Activated B cell treated with CpG ODN at 0.5 μM for 24 hours (primary cell): ENCODE results near the gene GPN2. TPM values are rescaled to one million over a fixed set of nuclear protein-coding genes. Genes with fewer than 3 reads are reported as not detected.
A peak's percentile ranks its signal among the peaks of the same experiment; 100 is the strongest.

Experiments
- ATAC-seq: fragments of 200-7000 bp; cut with Tn5 transposase; one replicate; pipeline ENCODE4 v1.10.0; 2021; ENCODE audit warnings: low read depth, mild to moderate bottlenecking, moderate library complexity
- CTCF ChIA-PET: fragments of 350-600 bp; sonication (Branson Sonifier 250); formaldehyde crosslinking; loops from one replicate; lab custom pipeline; 2021; ENCODE audit warnings: antibody characterized with exemption; lab: Charles Lee
- POLR2A ChIA-PET: fragments of 350-600 bp; sonication (Branson Sonifier 250); formaldehyde crosslinking; loops from one replicate; lab custom pipeline; 2021; ENCODE audit warnings: antibody characterized with exemption; lab: Charles Lee
- DNase-seq: peaks from one replicate; pipeline ENCODE4 v3.0.0; 2022
- H3K27ac Mint-ChIP-seq: one replicate; pipeline ENCODE4 v1.8.0; 2020; ENCODE audit warnings: mixed read lengths
- H3K27me3 Mint-ChIP-seq: one replicate; pipeline ENCODE4 v1.8.0; 2021; ENCODE audit warnings: mixed read lengths
- H3K36me3 Mint-ChIP-seq: one replicate; pipeline ENCODE4 v1.8.0; 2021; ENCODE audit warnings: low read depth, mixed read lengths
- H3K4me1 Mint-ChIP-seq: one replicate; pipeline ENCODE4 v1.8.0; 2021; ENCODE audit warnings: mixed read lengths
- H3K4me3 Mint-ChIP-seq: one replicate; pipeline ENCODE4 v1.8.0; 2020; ENCODE audit warnings: mild to moderate bottlenecking, mixed read lengths
- H3K9me3 Mint-ChIP-seq: one replicate; pipeline ENCODE4 v1.8.0; 2020; ENCODE audit warnings: mixed read lengths
- intact Hi-C: fragments of 100-400 bp; cut with micrococcal nuclease; formaldehyde crosslinking; loops from one replicate; pipeline ENCODE4 v1.15.1; 2024
- total RNA-seq: library from RNA; stranded (reverse); gene quantifications from 2 replicates; pipeline ENCODE4 v1.2.3, GENCODE V29; 2022
- TF ChIP-seq, protein P1 (sequence below): fragments of 200-600 bp; IDR thresholded peaks from one replicate; pipeline ENCODE4 v1.8.0; 2022; ENCODE audit warnings: antibody characterized with exemption, mild to moderate bottlenecking

GPN2 gene
- total RNA-seq, 1 donor from 2014 or later: 48.6 TPM

DNA sequence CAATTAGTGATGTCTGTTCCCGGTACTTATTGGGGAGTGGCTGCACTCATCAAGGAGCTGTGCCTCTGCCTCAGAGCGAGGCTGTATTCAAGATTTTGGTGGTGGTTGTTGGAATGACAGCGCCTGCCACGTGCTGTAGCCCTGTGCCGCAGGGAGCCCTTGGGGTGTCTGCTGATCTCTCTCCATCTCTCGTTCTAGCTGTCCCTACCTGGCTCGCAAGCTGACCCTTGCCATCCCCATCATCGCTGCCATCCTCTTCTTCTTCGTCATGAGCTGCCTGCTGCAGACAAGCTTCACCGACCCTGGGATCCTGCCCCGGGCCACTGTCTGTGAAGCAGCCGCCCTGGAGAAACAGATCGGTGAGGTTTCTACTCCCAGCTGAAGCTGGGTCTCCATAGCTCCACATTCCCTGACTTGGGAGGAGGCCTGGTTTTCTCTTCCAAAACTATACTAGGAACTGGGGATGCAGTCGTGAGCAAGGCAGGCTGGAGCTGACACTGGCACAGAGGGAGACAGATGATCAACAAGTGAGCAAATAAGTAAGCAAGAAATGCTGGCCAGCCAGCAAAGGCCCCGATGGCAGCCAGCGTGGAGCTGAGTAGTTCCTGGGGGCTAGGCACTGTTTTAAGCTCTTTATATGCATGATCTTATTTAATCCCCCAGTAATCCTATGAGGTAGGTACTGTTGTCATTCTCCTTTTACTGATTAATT, 57.7 kb downstream of the GPN2 start:
- ATAC-seq (no peak), DNase-seq (no peak)
- H3K36me3 Mint-ChIP-seq: peaks cover 48% of the 10 kb centered on the region
- no peak overlapping the region for H3K4me3 Mint-ChIP-seq
- TF ChIP-seq, protein P1, sequence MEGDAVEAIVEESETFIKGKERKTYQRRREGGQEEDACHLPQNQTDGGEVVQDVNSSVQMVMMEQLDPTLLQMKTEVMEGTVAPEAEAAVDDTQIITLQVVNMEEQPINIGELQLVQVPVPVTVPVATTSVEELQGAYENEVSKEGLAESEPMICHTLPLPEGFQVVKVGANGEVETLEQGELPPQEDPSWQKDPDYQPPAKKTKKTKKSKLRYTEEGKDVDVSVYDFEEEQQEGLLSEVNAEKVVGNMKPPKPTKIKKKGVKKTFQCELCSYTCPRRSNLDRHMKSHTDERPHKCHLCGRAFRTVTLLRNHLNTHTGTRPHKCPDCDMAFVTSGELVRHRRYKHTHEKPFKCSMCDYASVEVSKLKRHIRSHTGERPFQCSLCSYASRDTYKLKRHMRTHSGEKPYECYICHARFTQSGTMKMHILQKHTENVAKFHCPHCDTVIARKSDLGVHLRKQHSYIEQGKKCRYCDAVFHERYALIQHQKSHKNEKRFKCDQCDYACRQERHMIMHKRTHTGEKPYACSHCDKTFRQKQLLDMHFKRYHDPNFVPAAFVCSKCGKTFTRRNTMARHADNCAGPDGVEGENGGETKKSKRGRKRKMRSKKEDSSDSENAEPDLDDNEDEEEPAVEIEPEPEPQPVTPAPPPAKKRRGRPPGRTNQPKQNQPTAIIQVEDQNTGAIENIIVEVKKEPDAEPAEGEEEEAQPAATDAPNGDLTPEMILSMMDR: no peak
- CTCF ChIA-PET: interaction anchor here (1.0 to 5.0 kb wide), 10 partner anchors 10 to 233 kb away, joined by 3 to 47 read pairs (median 6); partner anchors contain the start of gene PIGV
- peak overlapping the region; percentile 93 for H3K27ac Mint-ChIP-seq
- no peaks in the 10 kb centered on the region for H3K27me3 Mint-ChIP-seq
- H3K9me3 Mint-ChIP-seq: no peaks in the 10 kb centered on the region
- POLR2A ChIA-PET: interaction anchor here (0.6 to 3.1 kb wide), 10 partner anchors 9 to 658 kb away, joined by 3 to 40 read pairs (median 6); no protein-coding TSS in a partner anchor
- intact Hi-C loops: no loop called here
- H3K4me1 Mint-ChIP-seq: peaks cover 61% of the 10 kb centered on the region

DNA sequence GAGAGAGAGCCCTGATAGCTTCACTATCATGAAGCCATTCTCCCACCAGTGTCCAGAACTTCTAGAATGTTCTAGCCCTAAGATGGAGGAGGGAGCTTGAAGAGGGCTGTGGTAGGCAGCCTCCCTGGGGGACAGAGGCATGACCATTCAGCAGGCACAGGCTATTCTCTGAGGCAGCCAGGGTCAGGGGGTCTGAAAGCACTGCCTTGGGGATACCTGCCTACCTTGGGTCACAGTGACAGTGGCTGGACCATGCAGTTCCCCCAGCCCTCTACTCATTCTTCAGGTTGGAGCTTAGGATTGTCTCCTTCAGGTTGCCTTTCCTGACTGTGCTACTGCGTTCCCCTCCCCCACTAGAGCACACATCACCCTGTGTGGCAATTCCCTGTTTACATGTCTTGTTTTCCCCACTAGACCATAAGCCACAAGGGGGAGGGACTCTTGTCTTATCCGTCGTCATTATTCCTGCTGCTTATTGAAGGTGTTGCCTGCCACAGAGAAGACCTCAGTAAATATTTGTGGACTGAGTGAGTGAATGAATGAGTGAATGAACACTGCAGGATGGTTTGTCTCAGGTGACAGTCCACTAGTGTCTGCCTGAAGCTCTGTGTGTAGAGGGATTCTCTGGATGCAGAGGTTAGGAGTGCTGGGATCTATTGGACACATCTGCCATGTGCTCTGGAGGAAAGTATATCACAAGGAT, 58.4 kb downstream of the GPN2 start:
- Mint-ChIP-seq H3K4me1 (peaks cover 64% of the 10 kb centered on the region), H3K9me3 (no peaks in the 10 kb centered on the region), H3K27me3 (no peaks in the 10 kb centered on the region), H3K36me3 (peaks cover 49% of the 10 kb centered on the region), H3K27ac (peak overlapping the region; percentile 93), H3K4me3 (no peak overlapping the region)
- TF ChIP-seq, protein P1: no peak
- intact Hi-C loops: no loop called here
- ATAC-seq (no peak), DNase-seq (no peak)
- ChIA-PET CTCF (interaction anchor here (1.1 to 5.0 kb wide), 4 partner anchors 11 to 218 kb away, joined by 3 to 47 read pairs (median 8); no protein-coding TSS in a partner anchor), POLR2A (interaction anchor here (0.7 to 3.1 kb wide), 4 partner anchors 8 to 172 kb away, joined by 3 to 40 read pairs (median 10); no protein-coding TSS in a partner anchor)

DNA sequence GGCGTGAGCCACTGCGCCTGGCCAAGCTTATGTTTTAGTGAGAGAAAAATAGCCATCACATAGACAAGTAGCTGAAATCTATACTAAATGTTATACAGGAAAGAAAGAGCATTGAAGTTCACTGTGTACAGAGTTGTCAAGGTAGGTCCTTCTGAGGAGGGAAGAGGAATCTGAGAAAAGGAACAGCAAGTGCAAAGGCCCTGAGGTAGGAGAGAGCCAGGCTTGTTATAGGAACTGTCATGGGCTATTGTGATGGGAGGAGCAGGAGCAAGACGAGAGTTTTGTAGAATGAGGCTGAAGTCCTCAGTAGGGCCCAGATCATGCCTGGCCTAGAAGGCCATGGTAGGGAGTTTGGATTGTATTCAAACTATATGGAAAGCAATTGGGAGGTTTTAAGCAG, 59.0 kb downstream of the GPN2 start:
- CTCF ChIA-PET: interaction anchor here (1.0 to 5.0 kb wide), 3 partner anchors 11 to 212 kb away, joined by 3 to 47 read pairs (median 8); no protein-coding TSS in a partner anchor
- intact Hi-C loops: no loop called here

GRCh38 chr1:26829184-26829911, 60.7 kb downstream of the GPN2 start:
- TF ChIP-seq, protein P1: no peak
- ChIA-PET POLR2A (interaction anchor here (0.5 to 1.8 kb wide), 7 partner anchors 9 to 1343 kb away, joined by 3 to 10 read pairs (median 4); partner anchors contain the start of genes GPATCH3 and GPN2), CTCF (interaction anchor here (0.9 to 1.1 kb wide), 2 partner anchors 19 to 20 kb away, joined by 3 read pairs; no protein-coding TSS in a partner anchor)
- H3K27me3 Mint-ChIP-seq: no peaks in the 10 kb centered on the region
- H3K4me1 Mint-ChIP-seq: peaks cover 66% of the 10 kb centered on the region
- H3K36me3 Mint-ChIP-seq: peaks cover 33% of the 10 kb centered on the region
- ATAC-seq: no peak
- peak overlapping the region; percentile 86 for H3K4me3 Mint-ChIP-seq
- H3K27ac Mint-ChIP-seq: peak overlapping the region; percentile 46
- no peak for DNase-seq
- intact Hi-C loops: no loop called here
- H3K9me3 Mint-ChIP-seq: no peaks in the 10 kb centered on the region

More for the DNA sequence above, 59.0 kb downstream of the GPN2 start:
- Mint-ChIP-seq H3K4me3 (no peak overlapping the region), H3K27ac (peak overlapping the region; percentile 6), H3K4me1 (peaks cover 67% of the 10 kb centered on the region), H3K36me3 (peaks cover 46% of the 10 kb centered on the region), H3K27me3 (no peaks in the 10 kb centered on the region), H3K9me3 (no peaks in the 10 kb centered on the region)
- ATAC-seq: no peak
- no peak for DNase-seq
- TF ChIP-seq, protein P1: no peak
- POLR2A ChIA-PET: interaction anchor here (0.6 to 3.1 kb wide), 4 partner anchors 10 to 37 kb away, joined by 4 to 40 read pairs (median 12); no protein-coding TSS in a partner anchor
